Putamen (tissue), 1 donor: Measurements from ENCODE around the gene KLK11.

ENCODE experiments used
- DNase-seq: peaks from one replicate; pipeline ENCODE4 v3.0.0-alpha.2; 2016; ENCODE audit warnings: low spot score

The KLK11 gene

DNA sequence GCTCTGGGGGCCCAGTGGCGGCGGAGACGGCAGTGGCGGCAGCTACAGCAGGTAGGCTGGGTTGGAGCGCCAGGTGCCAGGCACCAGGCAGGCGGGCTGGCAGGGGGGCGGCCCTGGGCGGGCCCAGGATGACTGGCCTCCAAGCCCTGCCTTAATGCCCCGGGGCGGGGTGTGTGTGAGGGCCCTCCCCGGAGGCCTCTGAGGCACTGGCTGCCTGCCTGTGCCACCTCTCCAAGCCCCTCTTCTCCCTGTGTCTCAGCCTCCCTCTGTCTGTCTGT, at the start of gene KLK11:
Gene KLK11 (minus strand): TSS at position 63 of the 278 bp plus-strand sequence. CDS start 985 bp downstream, outside the sequence.
- DNase-seq: no peak

GRCh38 chr19:51075998-51076397, 49.6 kb upstream of the KLK11 start:
- DNase-seq: no peak

- no peak for DNase-seq
Observed at GRCh38 chr19:51071095-51071405, 44.6 kb upstream of the KLK11 start.

GRCh38 chr19:51070334-51071094, 44.1 kb upstream of the KLK11 start:
- no peak for DNase-seq

- no peak for DNase-seq
Observed at GRCh38 chr19:51066393-51067186, 40.2 kb upstream of the KLK11 start.

DNA sequence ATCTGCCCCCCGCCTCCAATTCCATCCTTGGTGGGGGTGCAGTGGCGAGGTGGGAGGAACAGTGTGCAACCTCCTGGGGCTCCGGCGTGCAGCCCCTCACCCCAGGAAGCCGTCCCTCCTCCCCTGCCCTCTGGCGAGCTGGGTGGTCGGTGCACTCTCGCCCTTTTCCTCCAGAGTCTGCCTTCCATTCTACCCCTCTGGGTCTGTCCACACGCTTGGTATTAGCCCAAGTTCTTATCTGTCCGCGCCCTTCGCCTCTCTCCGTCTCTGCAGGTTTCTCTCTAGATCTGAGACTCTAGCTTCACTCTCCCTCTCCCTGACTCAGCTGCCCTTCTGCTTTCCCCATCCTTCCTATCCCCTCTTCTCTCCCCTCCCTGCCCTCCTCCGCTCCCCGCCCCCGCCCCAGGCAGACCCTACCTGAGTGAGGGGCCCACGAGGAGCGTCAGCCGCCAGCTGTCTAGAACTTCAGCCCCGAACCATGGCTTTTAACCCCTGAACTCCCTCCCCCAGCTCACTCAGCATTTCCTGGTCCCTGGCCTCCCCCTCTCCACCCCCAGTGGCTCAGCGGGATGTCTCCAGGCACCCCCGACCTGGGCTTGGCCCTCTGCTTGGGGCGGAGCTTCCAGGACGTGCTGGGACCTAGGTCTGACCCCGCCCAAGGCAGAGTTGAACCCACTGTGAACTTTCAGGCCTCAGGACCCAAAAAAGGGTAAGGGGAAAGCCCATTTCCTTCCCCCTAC, 39.0 kb upstream of the KLK11 start:
- no peak for DNase-seq

- DNase-seq: no peak
Observed at GRCh38 chr19:51064534-51065220, 38.3 kb upstream of the KLK11 start, which contains the start of gene KLK13. Gene KLK13, minus strand, starts transcription at chr19:51065092. Its CDS starts 25 bp downstream, at chr19:51065067.

GRCh38 chr19:51063664-51064063, 37.2 kb upstream of the KLK11 start:
- DNase-seq: no peak

DNA sequence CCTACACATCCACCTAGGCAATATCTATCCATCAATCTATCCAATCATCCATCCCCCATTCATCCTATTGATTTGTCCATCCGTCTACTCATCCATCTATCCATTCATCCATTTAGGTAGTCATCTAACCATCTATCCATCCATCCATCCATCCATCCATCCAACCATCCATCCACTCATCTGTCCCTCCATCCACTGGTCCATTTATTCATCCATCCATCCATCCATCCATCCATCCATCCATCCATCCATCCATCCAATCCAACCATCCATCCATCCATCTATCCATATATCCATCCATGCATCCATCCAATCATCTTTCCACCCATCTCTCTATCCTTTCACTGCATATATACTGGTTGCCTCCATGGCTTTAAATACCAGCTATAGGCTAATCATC, 34.6 kb upstream of the KLK11 start:
- DNase-seq: no peak

DNA sequence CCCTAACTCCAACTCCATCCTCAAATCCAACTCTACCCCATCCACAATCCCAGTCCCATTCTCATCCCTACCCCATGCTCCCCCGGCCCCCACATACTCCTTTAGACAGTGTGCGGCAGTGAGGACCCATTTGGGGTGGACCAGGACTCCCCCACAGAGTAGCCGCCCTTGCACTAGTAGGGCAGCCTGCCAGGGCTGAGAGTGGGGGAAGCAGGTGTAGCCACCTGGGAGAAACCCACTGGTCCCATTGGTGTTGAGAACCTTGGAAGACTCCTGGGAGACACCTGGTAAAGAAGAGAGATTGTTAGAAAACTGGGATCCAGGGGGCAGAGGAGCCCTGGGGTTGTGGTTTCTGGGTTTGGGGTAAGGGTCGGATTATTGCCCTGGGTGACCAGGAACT, 33.9 kb upstream of the KLK11 start:
- no peak for DNase-seq

- DNase-seq: no peak
Observed at GRCh38 chr19:51059715-51060114, 33.3 kb upstream of the KLK11 start.

DNA sequence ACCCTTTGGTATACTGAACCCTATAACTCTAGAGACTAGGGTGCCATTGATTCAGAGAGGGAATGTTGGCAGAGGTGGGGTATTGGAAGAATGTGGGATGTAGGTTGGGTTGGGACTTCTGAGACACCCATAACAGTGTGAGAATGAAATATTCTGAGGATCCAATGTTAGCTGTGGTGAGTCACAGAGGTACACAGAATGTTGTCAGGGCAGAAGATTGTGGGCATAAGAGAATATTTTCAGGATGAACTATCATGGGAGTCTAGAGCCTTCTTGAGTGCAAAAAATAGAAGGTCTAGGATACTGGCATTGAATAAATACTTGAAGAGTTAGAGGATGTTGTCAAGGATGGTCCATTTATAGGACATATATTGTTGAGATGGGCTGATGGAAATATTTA, 29.4 kb upstream of the KLK11 start:
- no peak for DNase-seq

DNA sequence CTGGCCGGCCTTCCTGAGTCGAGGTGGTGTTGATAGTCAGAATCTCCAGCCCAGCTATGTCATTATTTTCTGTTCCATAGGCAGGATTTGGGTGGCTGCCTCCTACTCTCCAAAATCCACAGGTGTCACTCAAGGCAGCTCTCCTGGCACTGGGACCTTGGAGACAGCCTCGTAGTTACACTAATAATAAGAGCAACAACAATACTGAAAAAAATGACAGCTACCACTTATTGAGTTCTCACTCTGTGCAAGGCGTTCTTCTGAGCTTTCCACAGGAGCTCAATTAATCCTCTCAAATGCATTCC, 20.6 kb upstream of the KLK11 start:
- no peak for DNase-seq

- DNase-seq: no peak
Observed at GRCh38 chr19:51044327-51044726, 17.9 kb upstream of the KLK11 start.

DNA sequence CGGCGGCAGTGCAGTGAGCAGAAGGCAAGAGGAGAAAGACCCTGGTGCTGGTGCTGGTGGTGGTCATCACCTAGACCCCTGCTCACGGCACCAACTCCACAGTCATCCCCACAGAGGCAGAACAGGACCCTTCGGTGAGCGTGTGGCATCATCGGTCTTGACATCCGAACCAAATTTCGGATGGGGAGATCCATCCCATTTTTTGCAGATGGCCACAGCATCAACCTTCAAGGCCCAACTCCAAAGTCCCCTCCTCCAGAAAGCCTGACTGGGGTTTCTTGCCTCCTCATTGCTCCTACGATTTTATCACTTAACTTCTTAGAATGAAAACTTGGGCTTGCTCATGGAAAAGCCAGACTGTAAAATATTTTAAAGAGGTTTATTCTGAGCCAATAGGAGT, 17.1 kb upstream of the KLK11 start:
- DNase-seq: no peak

GRCh38 chr19:51040151-51040550, 13.7 kb upstream of the KLK11 start:
- DNase-seq: no peak

DNA sequence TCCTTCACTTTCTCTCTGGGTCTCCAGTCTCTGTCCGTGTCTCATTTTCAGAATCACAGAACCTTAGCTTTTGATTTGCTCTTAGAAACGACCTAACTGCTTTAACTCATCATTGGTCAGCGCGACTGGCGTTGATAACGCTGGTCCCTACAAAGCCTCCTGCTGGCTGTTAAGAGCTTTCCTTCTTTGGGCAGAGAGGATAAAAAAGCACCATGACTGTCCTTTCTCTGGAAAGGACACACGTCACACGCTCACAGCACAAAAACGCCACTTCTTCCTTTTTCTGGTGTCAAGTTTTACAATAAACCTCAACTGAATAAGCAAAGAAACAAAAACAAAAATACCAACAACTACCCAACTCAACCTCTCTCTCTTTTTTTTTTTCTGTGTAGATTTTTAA, 10.1 kb upstream of the KLK11 start:
- no peak for DNase-seq

- DNase-seq: no peak
Observed at GRCh38 chr19:51034704-51035103, 8.3 kb upstream of the KLK11 start, which contains the start of gene KLK12. Gene KLK12, minus strand, starts transcription at chr19:51035002. Its CDS starts 381 bp downstream, at chr19:51034621.

DNA sequence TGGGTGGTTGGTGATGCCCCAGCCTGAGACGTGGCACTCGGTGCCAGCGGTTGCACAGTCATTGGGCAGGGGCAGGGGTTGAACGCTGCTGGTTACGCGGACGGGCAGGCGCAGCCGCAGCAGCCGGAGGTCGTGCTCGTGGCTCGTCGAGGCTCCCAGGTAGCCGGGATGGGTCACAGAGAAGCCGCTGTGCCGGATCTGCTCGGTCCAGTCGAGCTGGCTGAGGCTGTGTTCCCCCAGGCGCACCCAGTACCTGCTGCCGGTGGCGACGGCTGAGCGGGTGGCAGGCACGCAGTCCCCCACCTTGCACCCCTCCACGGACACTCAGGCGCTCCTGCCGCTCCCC, 5.4 kb upstream of the KLK11 start:
- DNase-seq: no peak

GRCh38 chr19:51031220-51031879, 4.9 kb upstream of the KLK11 start:
- no peak for DNase-seq

- DNase-seq: no peak
Observed at GRCh38 chr19:51030631-51031030, 4.2 kb upstream of the KLK11 start.

DNA sequence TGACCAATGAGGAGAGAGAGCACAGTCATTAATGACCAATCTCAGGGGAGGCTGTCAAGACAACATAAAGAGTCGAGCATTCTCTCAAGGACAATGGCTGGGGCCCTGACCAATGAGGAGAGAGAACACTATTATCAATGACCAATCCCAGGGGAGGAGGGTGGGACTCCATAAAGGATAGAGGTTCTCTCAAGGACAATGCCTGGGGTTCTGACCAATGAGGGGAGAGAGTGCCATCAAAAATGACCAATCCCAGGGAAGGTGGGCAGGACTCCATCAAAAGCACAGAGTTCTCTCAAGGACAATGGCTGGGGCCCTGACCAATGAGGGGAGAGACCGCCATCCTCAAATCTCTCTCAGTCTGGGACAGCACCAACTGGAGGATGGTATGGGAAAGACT, 3.3 kb upstream of the KLK11 start:
- no peak for DNase-seq
